H1 (cell line): ENCODE results near the gene FFAR2. TPM values are rescaled to one million over a fixed set of nuclear protein-coding genes. Genes with fewer than 3 reads are reported as not detected.

Experiments
- CTCF ChIA-PET: fragments of 300-600 bp; sonication (Branson Sonifier 250); formaldehyde crosslinking; loops from one replicate; lab custom pipeline; 2021; ENCODE audit not compliant: partially characterized antibody; lab: Charles Lee
- POLR2A ChIA-PET: fragments of 300-600 bp; sonication (Branson Sonifier 250); formaldehyde crosslinking; loops from one replicate; lab custom pipeline; 2021; ENCODE audit warnings: inconsistent platforms; ENCODE audit not compliant: partially characterized antibody; lab: Charles Lee
- DNase-seq, 2 experiments: peaks; one replicate each; pipeline versions ENCODE4 v3.0.0 to v3.0.0-alpha.2; 2010 to 2022; ENCODE audit warnings: low spot score in 2 of 2, low read depth in 1 of 2, mixed read lengths in 1 of 2
- FAIRE-seq: peaks from 2 replicates; lab custom pipeline; 2011; peaks lifted over from hg19 to GRCh38; lab: Jason Lieb, UNC
- H2AFZ ChIP-seq: 2 replicates; pipeline ENCODE4 v1.8.1; 2012; ENCODE audit warnings: low read length, inconsistent platforms
- H2AK5ac ChIP-seq: 2 replicates; pipeline ENCODE4 v1.6.1; 2013; ENCODE audit warnings: low read depth, low read length
- H2BK120ac ChIP-seq: replicated peaks from 2 replicates; pipeline ENCODE3; 2013; ENCODE audit warnings: low read depth, low read length, inconsistent platforms
- H2BK12ac ChIP-seq: 2 replicates; pipeline ENCODE4 v1.6.1; 2013; ENCODE audit warnings: low read depth, low read length
- H2BK15ac ChIP-seq: 2 replicates; pipeline ENCODE4 v1.6.1; 2013; ENCODE audit warnings: low read length
- H2BK20ac ChIP-seq: 2 replicates; pipeline ENCODE4 v1.6.1; 2013; ENCODE audit warnings: low read length
- H2BK5ac ChIP-seq: 2 replicates; pipeline ENCODE4 v1.6.1; 2013; ENCODE audit warnings: low read depth, low read length
- H3K14ac ChIP-seq: 2 replicates; pipeline ENCODE4 v1.6.1; 2013; ENCODE audit warnings: inconsistent platforms; ENCODE audit not compliant: insufficient read length
- H3K18ac ChIP-seq: 2 replicates; pipeline ENCODE4 v1.6.1; 2013; ENCODE audit warnings: low read length; ENCODE audit errors: extremely low read depth
- H3K23ac ChIP-seq: 2 replicates; pipeline ENCODE4 v1.6.1; 2013; ENCODE audit warnings: inconsistent platforms; ENCODE audit not compliant: insufficient read length
- H3K23me2 ChIP-seq: 2 replicates; pipeline ENCODE4 v1.6.1; 2013; ENCODE audit warnings: low read depth, low read length
- H3K27ac ChIP-seq: 2 replicates; pipeline ENCODE4 v1.6.1; 2011; ENCODE audit warnings: low read depth, low read length, inconsistent platforms
- H3K27me3 ChIP-seq, 4 experiments: replicated peaks in 1 of 4; 1 replicate in 1 of 4; 2 replicates in 3 of 4; pipeline versions ENCODE4 v1.6.1 to v1.8.1; 2011 to 2013; ENCODE audit warnings: low read length in 3 of 4, mild to moderate bottlenecking in 3 of 4, inconsistent platforms in 2 of 4, mixed read lengths in 2 of 4, moderate library complexity in 1 of 4; ENCODE audit not compliant: control insufficient read depth in 3 of 4, insufficient read depth in 3 of 4; ENCODE audit errors: extremely low read depth in 1 of 4
- H3K36me3 ChIP-seq, 4 experiments: 2 replicates each; pipeline versions ENCODE4 v1.6.1 to v1.8.1; 2011 to 2013; ENCODE audit warnings: mild to moderate bottlenecking in 4 of 4, low read length in 3 of 4, moderate library complexity in 2 of 4, control low read depth in 1 of 4, inconsistent platforms in 1 of 4; ENCODE audit not compliant: insufficient read depth in 4 of 4, control insufficient read depth in 2 of 4
- H3K4ac ChIP-seq: replicated peaks from 2 replicates; pipeline ENCODE3; 2013; ENCODE audit warnings: low read length, low read depth, mixed read lengths, inconsistent platforms; ENCODE audit not compliant: insufficient read length
- H3K4me1 ChIP-seq, 4 experiments: replicated peaks in 1 of 4; 1 replicate in 1 of 4; 2 replicates in 3 of 4; pipeline versions ENCODE4 v1.6.1 to v1.8.1; 2011 to 2013; ENCODE audit warnings: low read length in 3 of 4, inconsistent platforms in 2 of 4, mixed read lengths in 1 of 4; ENCODE audit not compliant: insufficient read depth in 4 of 4, control insufficient read depth in 3 of 4
- H3K4me2 ChIP-seq, 2 experiments: 2 replicates each; pipeline versions ENCODE4 v1.6.1 to v1.8.1; 2011 to 2013; ENCODE audit warnings: low read depth in 2 of 2, low read length in 2 of 2, control low read depth in 1 of 2, inconsistent platforms in 1 of 2, mild to moderate bottlenecking in 1 of 2; ENCODE audit not compliant: insufficient read depth in 1 of 2
- H3K4me3 ChIP-seq, 4 experiments: fragments of 200-600, 300-600 bp in 1 of 4; sonication (generic), shearing (Covaris generic), sonication (Bioruptor Twin) in 1 of 4; 2 replicates each; pipeline versions ENCODE4 v1.5.1 to v1.8.1; 2011 to 2016; ENCODE audit warnings: low read length in 4 of 4, low read depth in 3 of 4, control low read depth in 2 of 4, inconsistent platforms in 2 of 4, mild to moderate bottlenecking in 2 of 4, mixed read lengths in 1 of 4, moderate library complexity in 1 of 4; ENCODE audit not compliant: insufficient read depth in 2 of 4; ENCODE audit errors: extremely low read depth in 1 of 4
- H3K56ac ChIP-seq: replicated peaks from 2 replicates; pipeline ENCODE3; 2013; ENCODE audit warnings: low read depth, mild to moderate bottlenecking, mixed read lengths, low read length, inconsistent platforms; ENCODE audit not compliant: insufficient read length
- H3K79me1 ChIP-seq: 2 replicates; pipeline ENCODE4 v1.6.1; 2013; ENCODE audit warnings: low read depth, low read length, control low read depth
- H3K79me2 ChIP-seq, 2 experiments: 2 replicates each; pipeline versions ENCODE4 v1.6.1 to v1.8.1; 2012 to 2013; ENCODE audit warnings: low read length in 2 of 2, mild to moderate bottlenecking in 2 of 2, inconsistent platforms in 1 of 2; ENCODE audit not compliant: insufficient read depth in 2 of 2, control insufficient read depth in 1 of 2
- H3K9ac ChIP-seq, 4 experiments: replicated peaks in 1 of 4; 1 replicate in 1 of 4; 2 replicates in 3 of 4; pipeline versions ENCODE4 v1.6.1 to v1.8.1; 2011 to 2013; ENCODE audit warnings: low read depth in 3 of 4, low read length in 3 of 4, control low read depth in 2 of 4, mild to moderate bottlenecking in 2 of 4, moderate library complexity in 2 of 4, inconsistent platforms in 1 of 4; ENCODE audit errors: extremely low read depth in 1 of 4
- H3K9me3 ChIP-seq, 2 experiments: 2 replicates each; pipeline versions ENCODE4 v1.6.1 to v1.8.1; 2012 to 2013; ENCODE audit warnings: mild to moderate bottlenecking in 2 of 2, moderate library complexity in 2 of 2, control low read depth in 1 of 2, inconsistent platforms in 1 of 2, low read depth in 1 of 2, low read length in 1 of 2, mixed read lengths in 1 of 2; ENCODE audit not compliant: insufficient read depth in 2 of 2
- H4K20me1 ChIP-seq, 2 experiments: replicated peaks in 1 of 2; 2 replicates each; pipeline versions ENCODE3 to v1.8.1; 2011 to 2013; ENCODE audit warnings: inconsistent platforms in 2 of 2, low read length in 2 of 2, mild to moderate bottlenecking in 1 of 2; ENCODE audit not compliant: insufficient read depth in 2 of 2, control insufficient read depth in 1 of 2
- H4K5ac ChIP-seq: 2 replicates; pipeline ENCODE4 v1.6.1; 2013; ENCODE audit warnings: low read length, low read depth, mixed read lengths, inconsistent platforms; ENCODE audit not compliant: insufficient read length
- H4K8ac ChIP-seq: 2 replicates; pipeline ENCODE4 v1.8.0; 2013; ENCODE audit warnings: mild to moderate bottlenecking, moderate library complexity, low read length, inconsistent platforms; ENCODE audit not compliant: insufficient read depth; ENCODE audit errors: extremely low read depth
- H4K91ac ChIP-seq: replicated peaks from 2 replicates; pipeline ENCODE3; 2013; ENCODE audit warnings: low read length, mixed read lengths, inconsistent platforms; ENCODE audit not compliant: insufficient read length
- BACH1 ChIP-seq: IDR thresholded peaks from 2 replicates; pipeline ENCODE4 v1.6.1; 2012; ENCODE audit warnings: low read length, improper control_type of control experiment
- CHD1 ChIP-seq: IDR thresholded peaks from 2 replicates; pipeline ENCODE4 v1.6.1; 2012; ENCODE audit warnings: low read depth, low read length, improper control_type of control experiment
- HDAC2 ChIP-seq, 2 experiments: fragments of 300-600 bp in 1 of 2; sonication (generic) in 1 of 2; IDR thresholded peaks; 2 replicates each; pipeline ENCODE4 v1.6.1; 2011 to 2012; ENCODE audit warnings: low read depth in 2 of 2, low read length in 2 of 2, mild to moderate bottlenecking in 2 of 2, moderate library complexity in 2 of 2, borderline replicate concordance in 1 of 2, inconsistent platforms in 1 of 2
- KDM4A ChIP-seq: IDR thresholded peaks from one replicate; pipeline ENCODE4 v1.7.1; 2012; ENCODE audit warnings: low read depth, mild to moderate bottlenecking, moderate library complexity, low read length, inconsistent platforms; ENCODE audit not compliant: severe bottlenecking
- NANOG ChIP-seq: IDR thresholded peaks from 2 replicates; pipeline ENCODE4 v1.6.1; 2011; ENCODE audit warnings: low read length, low read depth, mild to moderate bottlenecking, inconsistent platforms; ENCODE audit not compliant: insufficient read depth, poor library complexity, severe bottlenecking
- SP2 ChIP-seq: IDR thresholded peaks from 2 replicates; pipeline ENCODE4 v1.6.1; 2012; ENCODE audit warnings: mild to moderate bottlenecking, low read length, inconsistent platforms
- WGBS, 2 experiments: shearing (Covaris generic) in 1 of 2; methylation state at CpG; one replicate each; pipeline versions ENCODE4 v1.1.6 to v1.1.7; 2013 to 2015; ENCODE audit warnings: low lambda C conversion rate in 2 of 2, mixed read lengths in 2 of 2, inconsistent platforms in 1 of 2, low coverage in 1 of 2, missing lambda C conversion rate in 1 of 2; ENCODE audit not compliant: insufficient replicate concordance in 2 of 2, insufficient coverage in 1 of 2, insufficient read length in 1 of 2; ENCODE audit errors: extremely low coverage in 1 of 2, missing lambda C conversion rate in 1 of 2; 5-methylcytosine and 5-hydroxymethylcytosine counted together
- polyA plus RNA-seq, 7 experiments: library from polyadenylated mRNA; depleted of rRNA in 3 of 7; stranded (reverse) in 5 of 7; unstranded in 2 of 7; fragments of >200 nt in 5 of 7; fragments of 200-250 nt in 2 of 7; gene quantifications; 1 replicate in 5 of 7; 2 replicates in 1 of 7; 4 replicates in 1 of 7; pipeline versions ENCODE4 v1.2.1 to v1.2.3, GENCODE V29; 2011 to 2013; ENCODE audit warnings: missing spikeins in 2 of 7, mixed read lengths in 2 of 7
- total RNA-seq: library from RNA; stranded (reverse); fragmentation: NEBNext Ultra II Directional; extraction: Animal tissue kit (Norgen Biotek cat#: 25700); gene quantifications from 2 replicates; pipeline ENCODE4 v1.2.1, GENCODE V29; 2021
- TF ChIP-seq, protein P1 (sequence below): IDR thresholded peaks from 2 replicates; pipeline ENCODE4 v1.6.1; 2011; ENCODE audit warnings: low read depth, mild to moderate bottlenecking, low read length; ENCODE audit not compliant: insufficient read depth
- TF ChIP-seq, protein P2 (sequence below): IDR thresholded peaks from 2 replicates; pipeline ENCODE4 v1.6.1; 2012; ENCODE audit warnings: inconsistent platforms
- TF ChIP-seq, protein P3 (sequence below), 3 experiments: IDR thresholded peaks; 1 replicate in 2 of 3; 2 replicates in 1 of 3; pipeline versions ENCODE4 v1.5.1 to v1.6.1; 2011; ENCODE audit warnings: low read length in 3 of 3, mild to moderate bottlenecking in 3 of 3, inconsistent platforms in 2 of 3, low read depth in 1 of 3, moderate library complexity in 1 of 3; ENCODE audit not compliant: insufficient read depth in 1 of 3; ENCODE audit errors: control extremely low read depth in 1 of 3

The FFAR2 gene
- total and polyA plus RNA-seq, 2 of the 8 experiments (the other 6 are each of a cell fraction or from before 2014, with no cell fraction given) = not detected

DNA sequence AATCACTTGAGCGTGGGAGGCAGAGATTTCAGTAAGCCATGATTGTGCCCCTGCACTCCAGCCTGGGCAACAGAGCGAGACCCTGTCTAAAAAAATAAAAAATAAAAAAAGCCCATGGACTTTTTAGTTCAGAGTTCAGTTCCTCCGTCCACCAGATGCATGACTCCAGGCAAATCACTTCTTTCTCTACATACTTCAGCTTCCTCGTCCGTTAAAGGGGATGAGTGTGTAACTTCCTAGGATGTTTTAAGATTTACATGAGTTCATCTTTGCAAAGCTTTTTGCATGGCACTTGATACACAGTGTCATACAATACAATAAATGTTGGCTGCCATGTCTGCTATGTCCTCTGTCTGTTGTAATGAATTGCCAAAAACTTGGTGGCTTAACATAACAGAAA is 10.0 kb upstream of the FFAR2 start:
- no peaks in the 10 kb centered on the region for H4K20me1 ChIP-seq
- H3K4me2 ChIP-seq = no peak overlapping the region
- no peaks in the 10 kb centered on the region for H3K23me2 ChIP-seq
- no peak overlapping the region for H2BK5ac ChIP-seq
- no peaks in the 10 kb centered on the region for H3K27me3 ChIP-seq
- H3K9me3 ChIP-seq = no peaks in the 10 kb centered on the region
- no peak overlapping the region for H4K8ac ChIP-seq
- no peaks in the 10 kb centered on the region for H3K36me3 ChIP-seq
- H2AK5ac ChIP-seq = no peak overlapping the region
- H4K91ac ChIP-seq = no peak overlapping the region
- H3K27ac ChIP-seq = no peak overlapping the region
- no peak overlapping the region for H3K23ac ChIP-seq
- no peak overlapping the region for H2BK120ac ChIP-seq
- no peak overlapping the region for H2AFZ ChIP-seq
- TF ChIP-seq CHD1 = no peak
- TF ChIP-seq HDAC2 (IDR thresholded peaks at IDR 0.05; ENCODE audit: borderline replicate concordance in 1 of 2, low read depth in 2 of 2, low read length in 2 of 2) = no peak
- TF ChIP-seq, protein P1, sequence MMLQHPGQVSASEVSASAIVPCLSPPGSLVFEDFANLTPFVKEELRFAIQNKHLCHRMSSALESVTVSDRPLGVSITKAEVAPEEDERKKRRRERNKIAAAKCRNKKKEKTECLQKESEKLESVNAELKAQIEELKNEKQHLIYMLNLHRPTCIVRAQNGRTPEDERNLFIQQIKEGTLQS = no peak
- no peak for TF ChIP-seq NANOG
- TF ChIP-seq, protein P2, sequence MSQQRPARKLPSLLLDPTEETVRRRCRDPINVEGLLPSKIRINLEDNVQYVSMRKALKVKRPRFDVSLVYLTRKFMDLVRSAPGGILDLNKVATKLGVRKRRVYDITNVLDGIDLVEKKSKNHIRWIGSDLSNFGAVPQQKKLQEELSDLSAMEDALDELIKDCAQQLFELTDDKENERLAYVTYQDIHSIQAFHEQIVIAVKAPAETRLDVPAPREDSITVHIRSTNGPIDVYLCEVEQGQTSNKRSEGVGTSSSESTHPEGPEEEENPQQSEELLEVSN = no peak
- TF ChIP-seq, protein P3, sequence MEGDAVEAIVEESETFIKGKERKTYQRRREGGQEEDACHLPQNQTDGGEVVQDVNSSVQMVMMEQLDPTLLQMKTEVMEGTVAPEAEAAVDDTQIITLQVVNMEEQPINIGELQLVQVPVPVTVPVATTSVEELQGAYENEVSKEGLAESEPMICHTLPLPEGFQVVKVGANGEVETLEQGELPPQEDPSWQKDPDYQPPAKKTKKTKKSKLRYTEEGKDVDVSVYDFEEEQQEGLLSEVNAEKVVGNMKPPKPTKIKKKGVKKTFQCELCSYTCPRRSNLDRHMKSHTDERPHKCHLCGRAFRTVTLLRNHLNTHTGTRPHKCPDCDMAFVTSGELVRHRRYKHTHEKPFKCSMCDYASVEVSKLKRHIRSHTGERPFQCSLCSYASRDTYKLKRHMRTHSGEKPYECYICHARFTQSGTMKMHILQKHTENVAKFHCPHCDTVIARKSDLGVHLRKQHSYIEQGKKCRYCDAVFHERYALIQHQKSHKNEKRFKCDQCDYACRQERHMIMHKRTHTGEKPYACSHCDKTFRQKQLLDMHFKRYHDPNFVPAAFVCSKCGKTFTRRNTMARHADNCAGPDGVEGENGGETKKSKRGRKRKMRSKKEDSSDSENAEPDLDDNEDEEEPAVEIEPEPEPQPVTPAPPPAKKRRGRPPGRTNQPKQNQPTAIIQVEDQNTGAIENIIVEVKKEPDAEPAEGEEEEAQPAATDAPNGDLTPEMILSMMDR (IDR thresholded peaks at IDR 0.05; ENCODE audit: control extremely low read depth in 1 of 3, insufficient read depth in 1 of 3, low read depth in 1 of 3, low read length in 3 of 3) = no peak
- no peak for TF ChIP-seq KDM4A
- TF ChIP-seq SP2 = no peak
- no peak for TF ChIP-seq BACH1
- H3K79me2 ChIP-seq = no peaks in the 10 kb centered on the region
- no peak overlapping the region for H3K4ac ChIP-seq
- 92% methylated on average over 5 of the region's 5 CpGs; no CpG with 5 or more reads in 1 of the 2 experiments for WGBS, 2 experiments
- FAIRE-seq (no peak), DNase-seq (no peak)
- H3K79me1 ChIP-seq = no peaks in the 10 kb centered on the region
- POLR2A ChIA-PET = no interaction called here
- CTCF ChIA-PET = interaction anchor here (0.6 kb wide), 1 partner anchor 20 kb away, joined by 3 read pairs; no protein-coding TSS in a partner anchor
- H3K18ac ChIP-seq = no peak overlapping the region
- no peaks in the 10 kb centered on the region for H3K4me1 ChIP-seq
- no peak overlapping the region for H3K14ac ChIP-seq
- H2BK20ac ChIP-seq = no peak overlapping the region
- H3K56ac ChIP-seq = no peak overlapping the region
- no peak overlapping the region for H4K5ac ChIP-seq
- H3K9ac ChIP-seq = no peak overlapping the region
- H2BK12ac ChIP-seq = no peak overlapping the region
- H2BK15ac ChIP-seq = no peak overlapping the region
- no peak overlapping the region for H3K4me3 ChIP-seq
